ENCODE data around the gene FOXO3. TPM values are rescaled to one million over a fixed set of nuclear protein-coding genes. Genes with fewer than 3 reads are reported as not detected.
A peak's percentile ranks its signal among the peaks of the same experiment; 100 is the strongest.
"Not testable (repeated sequence)": the region's sequence is repeated elsewhere in the genome, so short reads cannot be mapped to it uniquely, and the experiment has no call there.

The FOXO3 gene
- total RNA-seq, 1 donor from 2014 or later: 32.4 TPM

GRCh38 chr6:108663494-108664064 is 102.9 kb downstream of the FOXO3 start:
- intact Hi-C loops (cut with DNase I); DNase-seq; ATAC-seq (ENCODE audit: poor library complexity): not testable (repeated sequence)

DNA sequence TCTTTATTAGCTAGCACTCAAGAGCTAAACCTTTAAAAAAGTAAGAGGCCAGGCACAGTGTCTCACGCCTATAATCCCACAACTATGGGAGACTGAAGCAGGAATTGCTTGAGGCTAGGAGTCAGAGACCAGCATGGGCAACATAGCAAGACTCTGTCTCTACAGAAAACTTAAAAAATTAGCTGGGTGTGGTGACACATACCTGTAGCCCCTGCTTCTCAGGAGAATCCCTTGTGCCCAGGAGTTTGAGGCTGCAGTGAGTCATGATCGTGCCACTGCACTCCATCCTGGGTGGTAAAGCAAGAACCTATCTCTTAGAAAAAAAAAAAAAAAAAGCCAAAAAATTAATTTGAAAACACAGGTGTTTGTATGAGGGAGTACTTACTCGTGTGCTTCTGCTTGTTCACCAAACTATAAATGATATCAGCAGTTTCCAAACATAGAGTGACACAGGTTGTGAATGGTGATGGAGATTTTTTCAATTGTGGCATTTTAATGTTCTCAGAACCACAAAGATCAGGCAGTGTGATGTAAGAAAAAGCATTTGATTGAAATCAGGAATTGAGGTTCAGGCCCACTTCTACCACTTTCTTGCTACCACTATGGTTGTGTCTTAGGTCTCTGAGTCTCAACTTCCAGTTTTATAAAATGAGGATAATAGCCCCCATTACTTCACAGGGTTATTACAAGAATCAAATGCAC is 104.9 kb downstream of the FOXO3 start:
- intact Hi-C loops (cut with DNase I): no loop called here
- no peak for ATAC-seq (ENCODE audit: poor library complexity)
- DNase-seq: no peak

- ATAC-seq (ENCODE audit: poor library complexity) (no peak), DNase-seq (no peak)
- intact Hi-C loops (cut with DNase I): no loop called here
Measured at GRCh38 chr6:108666656-108667260, 106.0 kb downstream of the FOXO3 start.

DNA sequence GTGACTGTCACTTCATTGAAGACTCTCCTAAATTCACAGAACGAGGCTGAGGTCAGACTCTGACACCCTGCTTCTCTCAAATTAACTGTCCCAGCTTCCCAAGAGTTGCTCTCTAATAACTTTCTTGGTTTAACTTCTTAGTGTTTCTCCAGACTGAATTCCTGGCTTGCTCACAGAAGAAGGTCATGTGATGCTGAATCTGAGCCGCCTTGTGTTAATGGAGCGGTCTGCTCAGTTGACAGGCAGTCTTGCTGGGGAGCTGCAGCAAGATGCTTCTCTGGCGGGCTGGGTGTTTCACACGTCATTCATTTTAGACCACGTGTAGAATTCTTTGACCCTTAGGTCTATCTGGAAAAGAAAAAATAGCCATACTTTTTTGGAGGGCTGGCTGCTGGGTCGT is 107.3 kb downstream of the FOXO3 start:
- ATAC-seq (ENCODE audit: poor library complexity): peak; percentile 32
- no peak for DNase-seq
- intact Hi-C loops (cut with DNase I): no loop called here

DNA sequence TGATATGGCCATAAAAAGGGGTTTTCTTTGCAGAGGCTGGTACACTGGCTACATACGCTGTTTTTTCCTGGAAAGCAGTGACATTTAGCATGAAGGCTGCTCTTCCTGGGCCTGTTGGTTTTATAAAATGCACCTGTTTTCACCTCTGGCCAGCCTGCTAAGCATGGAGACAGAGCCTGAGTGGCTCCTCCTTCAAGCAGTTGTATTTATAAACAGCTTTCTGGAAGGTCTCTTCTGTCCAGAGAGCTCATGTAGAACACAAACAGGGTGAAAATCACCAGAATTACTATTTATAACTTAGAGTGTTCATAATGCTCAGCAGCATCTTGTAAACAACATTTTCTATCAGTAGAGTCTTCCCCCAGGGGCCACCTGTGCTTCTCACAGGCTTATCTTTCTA is 109.0 kb downstream of the FOXO3 start:
- ATAC-seq (ENCODE audit: poor library complexity) (no peak), DNase-seq (no peak)
- intact Hi-C loops (cut with DNase I): no loop called here

DNA sequence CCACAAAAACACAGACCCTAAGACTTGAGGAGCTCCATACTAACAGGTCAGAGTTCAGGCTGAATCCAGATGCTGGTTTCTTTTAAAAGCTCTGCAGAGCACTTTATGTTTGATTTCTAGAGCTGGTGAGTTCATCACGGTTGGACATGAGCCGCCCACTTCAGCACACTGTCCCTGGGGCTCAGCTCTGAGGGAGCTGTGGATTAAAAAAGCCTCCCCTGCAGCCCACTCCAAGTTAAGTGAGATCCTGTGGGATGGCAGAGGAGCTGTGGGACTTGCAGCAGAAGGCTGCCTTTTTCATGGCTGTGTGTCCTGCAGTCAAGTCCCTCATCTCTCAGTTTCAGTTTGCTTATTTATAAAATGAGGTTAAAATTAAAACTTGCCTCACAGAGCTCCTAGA is 110.5 kb downstream of the FOXO3 start:
- DNase-seq (no peak), ATAC-seq (ENCODE audit: poor library complexity) (peak; percentile 22)
- intact Hi-C loops (cut with DNase I): no loop called here

GRCh38 chr6:108671790-108672189 is 111.1 kb downstream of the FOXO3 start:
- intact Hi-C loops (cut with DNase I): no loop called here
- DNase-seq (no peak), ATAC-seq (ENCODE audit: poor library complexity) (peak; percentile 8)

DNA sequence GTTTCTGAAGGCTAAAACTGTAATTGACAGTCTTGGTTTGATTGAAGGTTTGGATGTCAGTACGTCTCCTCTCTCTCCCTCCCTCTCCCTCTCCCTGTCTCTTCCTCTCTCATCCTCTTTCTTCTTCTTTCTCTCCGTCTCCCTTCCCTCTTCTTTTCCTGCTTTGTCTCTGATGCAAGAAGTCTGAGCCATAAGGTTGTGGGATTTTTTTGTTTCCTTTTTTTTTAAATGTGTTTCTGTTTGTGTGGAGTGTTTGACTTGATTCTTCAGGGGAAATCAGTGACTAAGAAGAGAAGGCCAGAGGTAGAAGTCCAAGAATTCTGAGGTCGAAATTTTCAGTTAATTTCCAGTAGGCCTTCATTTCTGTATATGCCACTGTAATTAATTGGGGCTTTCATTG is 111.9 kb downstream of the FOXO3 start:
- DNase-seq: no peak
- no peak for ATAC-seq (ENCODE audit: poor library complexity)
- intact Hi-C loops (cut with DNase I): no loop called here

DNA sequence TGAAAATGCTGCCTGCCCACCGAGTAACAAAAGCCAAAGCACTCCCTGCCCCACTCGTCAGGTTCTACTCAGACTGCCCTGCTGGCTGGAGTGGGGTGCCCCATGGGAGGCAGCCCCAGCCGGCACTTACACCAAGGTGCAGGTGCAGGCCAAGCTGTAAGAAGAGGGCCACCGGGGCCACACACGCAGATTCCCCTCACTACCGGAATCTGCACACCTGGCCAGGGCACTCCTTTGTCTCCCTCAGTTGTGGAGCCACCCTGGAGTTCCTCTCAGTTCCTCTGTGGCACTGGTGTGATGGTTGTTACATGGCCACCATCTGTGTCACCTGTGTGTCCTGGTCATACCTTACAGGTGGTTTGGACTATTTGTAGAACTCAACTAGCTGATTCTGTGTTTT is 112.4 kb downstream of the FOXO3 start:
- DNase-seq (no peak), ATAC-seq (ENCODE audit: poor library complexity) (no peak)
- intact Hi-C loops (cut with DNase I): no loop called here

- no peak for DNase-seq
- intact Hi-C loops (cut with DNase I): no loop called here
- no peak for ATAC-seq (ENCODE audit: poor library complexity)
Measured at GRCh38 chr6:108673602-108674001, 112.9 kb downstream of the FOXO3 start.

GRCh38 chr6:108675226-108676200 is 114.8 kb downstream of the FOXO3 start:
- no peak for ATAC-seq (ENCODE audit: poor library complexity)
- intact Hi-C loops (cut with DNase I): no loop called here
- no peak for DNase-seq

DNA sequence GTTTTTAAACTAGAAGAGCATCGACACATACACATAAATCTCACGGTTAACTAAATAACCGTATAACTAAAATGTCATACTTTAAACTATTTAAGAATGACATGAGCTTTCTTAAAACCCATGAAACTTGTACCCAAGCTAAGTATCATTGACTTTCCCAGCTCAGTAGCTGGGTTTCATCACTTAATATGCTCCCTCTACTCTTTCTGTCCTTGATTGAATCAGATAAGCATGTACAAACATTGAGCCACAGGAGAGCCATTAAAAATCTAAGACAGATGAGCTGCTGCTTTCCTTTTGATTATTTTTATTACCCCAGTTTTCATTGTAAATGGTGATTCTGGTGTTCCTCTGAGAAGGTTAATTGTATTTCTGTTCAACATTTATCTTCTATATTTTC is 115.8 kb downstream of the FOXO3 start:
- intact Hi-C loops (cut with DNase I): no loop called here
- ATAC-seq (ENCODE audit: poor library complexity) (no peak), DNase-seq (no peak)

GRCh38 chr6:108677357-108677756 is 116.6 kb downstream of the FOXO3 start:
- intact Hi-C loops (cut with DNase I): no loop called here
- peak; percentile 33 for ATAC-seq (ENCODE audit: poor library complexity)
- no peak for DNase-seq

DNA sequence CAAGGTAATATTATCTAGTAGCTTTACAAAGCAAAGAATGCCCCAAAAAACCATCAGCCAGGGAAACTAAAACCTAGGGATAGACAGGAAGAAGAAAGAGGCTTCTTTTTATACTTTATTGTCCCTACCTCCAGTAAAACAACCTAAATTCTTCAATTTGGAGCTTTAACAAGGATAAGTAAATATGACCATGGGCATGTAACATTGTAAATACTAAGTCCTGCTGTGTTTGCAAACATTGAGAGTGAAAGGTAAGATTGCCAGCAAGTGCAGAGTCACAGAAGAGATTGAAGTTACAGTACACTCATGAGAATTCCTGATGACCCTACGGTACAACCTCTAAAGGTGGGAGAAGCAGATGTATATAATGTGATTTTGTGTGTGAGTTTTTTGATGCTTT is 117.2 kb downstream of the FOXO3 start:
- intact Hi-C loops (cut with DNase I): no loop called here
- ATAC-seq (ENCODE audit: poor library complexity): no peak

DNA sequence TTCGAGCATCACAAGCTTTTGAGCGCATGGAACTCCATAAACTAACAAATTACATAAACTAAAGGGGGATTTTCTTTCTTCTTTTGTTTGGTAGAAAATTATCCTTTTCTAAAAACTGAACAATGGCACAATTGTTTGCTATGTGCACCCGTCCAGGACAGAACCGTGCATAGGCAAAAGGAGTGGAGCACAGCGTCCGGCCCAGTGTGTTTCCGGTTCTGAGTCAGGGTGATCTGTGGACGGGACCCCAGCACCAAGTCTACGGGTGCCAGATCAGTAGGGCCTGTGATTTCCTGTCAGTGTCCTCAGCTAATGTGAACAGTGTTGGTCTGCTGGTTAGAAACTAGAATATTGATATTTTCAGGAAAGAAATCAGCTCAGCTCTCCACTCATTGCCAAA is 119.6 kb downstream of the FOXO3 start:
- ATAC-seq (ENCODE audit: poor library complexity); DNase-seq; intact Hi-C loops (cut with DNase I): not testable (repeated sequence)

More for the DNA sequence above, 117.2 kb downstream of the FOXO3 start:
- no peak for DNase-seq

DNA sequence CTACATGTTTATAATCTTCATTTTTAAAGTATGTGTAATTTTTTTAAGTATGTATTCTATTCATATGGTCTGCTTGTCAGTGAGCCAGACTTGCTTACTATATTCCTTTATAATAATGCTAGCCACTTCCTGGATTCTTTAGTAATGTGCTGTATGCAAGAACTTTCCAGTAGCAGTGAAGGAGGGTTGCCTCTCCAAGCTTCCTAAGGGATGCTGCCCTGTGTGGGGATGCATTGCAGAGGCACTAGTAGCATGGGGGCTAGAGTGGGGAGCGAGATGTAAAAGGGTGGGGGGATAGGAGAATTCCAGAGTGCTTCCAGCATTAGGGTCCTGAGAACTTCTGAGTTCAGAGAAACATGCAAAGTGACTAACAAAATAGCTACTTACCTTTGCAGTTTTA is 121.0 kb downstream of the FOXO3 start:
- intact Hi-C loops (cut with DNase I); DNase-seq; ATAC-seq (ENCODE audit: poor library complexity): not testable (repeated sequence)

- intact Hi-C loops (cut with DNase I); DNase-seq; ATAC-seq (ENCODE audit: poor library complexity): not testable (repeated sequence)
Measured at GRCh38 chr6:108682383-108683119, 121.8 kb downstream of the FOXO3 start.

DNA sequence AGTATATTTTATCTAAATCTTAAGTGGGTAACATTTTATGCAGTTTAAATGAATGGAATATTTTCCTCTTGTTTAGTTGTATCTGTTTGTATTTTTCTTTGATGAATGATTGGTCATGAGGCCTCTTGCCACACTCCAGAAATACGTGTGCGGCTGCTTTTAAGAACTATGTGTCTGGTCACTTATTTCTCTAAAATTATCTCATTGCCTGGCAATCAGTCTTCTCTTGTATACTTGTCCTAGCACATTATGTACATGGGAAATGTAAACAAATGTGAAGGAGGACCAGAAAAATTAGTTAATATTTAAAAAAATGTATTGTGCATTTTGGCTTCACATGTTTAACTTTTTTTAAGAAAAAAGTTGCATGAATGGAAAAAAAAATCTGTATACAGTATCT is 123.3 kb downstream of the FOXO3 start:
- ATAC-seq (ENCODE audit: poor library complexity); DNase-seq; intact Hi-C loops (cut with DNase I): not testable (repeated sequence)

All from Right ventricle myocardium superior (tissue), 1 donor.